HG02610 (cell line): Measurements from ENCODE around the gene ATP6V1C2.
"Not testable (repeated sequence)": the region's sequence is repeated elsewhere in the genome, so short reads cannot be mapped to it uniquely, and the experiment has no call there.

Source experiments
- ATAC-seq: cut with Tn5 transposase; IDR thresholded peaks from one replicate; pipeline ENCODE4 v1.9.1; 2021; ENCODE audit warnings: mild to moderate bottlenecking, moderate library complexity; ENCODE audit not compliant: unreplicated experiment

The ATP6V1C2 gene

DNA sequence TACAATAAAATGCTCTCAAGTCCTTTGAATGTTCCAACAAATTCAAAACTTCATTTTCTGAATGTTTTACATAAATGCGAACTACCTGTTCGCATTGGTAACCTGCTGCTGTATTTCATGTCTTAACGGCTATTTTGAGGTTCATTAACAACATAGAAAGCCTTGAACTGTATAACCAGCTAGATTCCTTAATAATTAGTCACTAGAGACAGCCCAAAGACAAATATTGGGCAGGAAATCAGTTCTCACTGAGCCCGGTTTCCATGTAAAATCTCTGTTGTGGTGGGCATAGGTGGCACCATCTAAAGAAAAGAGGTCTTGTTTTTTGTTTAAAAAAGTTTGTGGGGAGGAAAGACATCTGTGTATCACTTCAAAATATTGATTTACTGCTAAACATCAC is 62.0 kb downstream of the ATP6V1C2 start:
- ATAC-seq: no peak

DNA sequence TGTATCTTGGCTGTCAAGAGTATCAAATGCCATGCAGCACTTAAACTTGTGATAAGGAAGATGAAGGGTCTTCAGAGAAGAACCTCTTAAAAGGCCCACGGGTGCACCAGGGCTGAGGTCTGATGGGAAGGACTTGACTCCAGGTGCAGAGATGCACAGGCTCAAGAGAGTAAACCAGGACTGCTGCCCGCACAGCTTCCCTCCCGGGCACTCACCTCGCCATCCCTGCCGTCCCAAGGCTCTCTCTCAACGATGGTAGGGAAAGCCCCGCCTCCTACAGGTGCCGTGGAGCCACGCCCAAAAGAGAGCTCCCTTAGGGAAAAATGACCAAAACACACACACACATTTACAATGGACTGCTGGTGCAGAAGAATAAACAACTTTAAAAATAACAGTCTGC is 63.3 kb downstream of the ATP6V1C2 start:
- ATAC-seq: no peak

DNA sequence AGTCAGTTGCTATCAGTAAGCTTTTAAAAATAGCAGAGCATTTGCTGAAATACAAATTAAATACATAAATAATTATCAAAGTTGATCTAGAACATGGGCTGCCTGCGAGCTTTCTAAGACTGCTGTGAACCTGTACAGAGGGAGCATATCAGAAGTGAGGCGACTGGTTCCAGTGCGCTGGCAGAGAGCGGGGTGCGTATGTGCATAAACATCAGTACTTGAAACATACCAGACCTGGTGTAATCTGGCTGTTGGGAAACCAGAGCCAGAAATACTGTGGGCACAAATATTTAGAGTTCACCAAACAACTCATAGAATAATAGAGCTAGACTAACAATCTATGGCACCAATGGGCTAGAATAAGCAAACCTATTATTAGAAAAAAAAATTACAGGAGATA is 63.8 kb downstream of the ATP6V1C2 start:
- ATAC-seq: no peak

DNA sequence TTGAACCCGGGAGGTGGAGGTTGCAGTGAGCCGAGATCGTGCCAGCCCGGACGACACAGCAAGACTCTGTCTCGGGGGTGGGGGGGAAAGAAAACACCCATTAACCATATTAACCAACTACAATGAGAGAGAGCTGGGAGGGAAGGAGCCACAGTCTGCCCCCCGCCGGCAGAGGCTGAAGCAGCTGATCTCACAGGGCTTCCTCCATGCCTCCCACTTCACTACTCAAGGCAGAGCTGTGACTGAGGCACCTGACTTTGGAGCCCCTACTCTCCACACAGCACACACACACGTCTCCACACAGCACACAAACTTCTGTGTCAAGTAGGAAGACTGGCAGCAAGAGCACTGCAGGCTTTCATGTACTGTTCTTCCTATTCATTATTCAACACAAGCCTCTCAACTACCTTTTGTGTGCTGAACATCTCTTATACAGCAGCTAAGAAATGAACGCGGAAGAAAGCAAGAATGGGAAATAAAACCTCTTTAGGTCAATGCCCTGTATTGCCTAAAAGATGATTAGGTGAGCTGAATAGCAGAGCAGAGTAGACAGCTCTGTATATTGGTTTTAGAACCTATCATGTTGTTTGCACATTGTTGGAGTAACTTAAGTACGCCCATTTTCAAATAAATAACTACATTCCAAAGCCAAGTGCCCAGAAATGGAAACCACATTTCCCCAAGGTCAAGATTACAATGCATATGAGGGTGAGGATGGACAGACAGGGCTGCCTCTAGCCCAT is 65.0 kb downstream of the ATP6V1C2 start:
- ATAC-seq: no peak

DNA sequence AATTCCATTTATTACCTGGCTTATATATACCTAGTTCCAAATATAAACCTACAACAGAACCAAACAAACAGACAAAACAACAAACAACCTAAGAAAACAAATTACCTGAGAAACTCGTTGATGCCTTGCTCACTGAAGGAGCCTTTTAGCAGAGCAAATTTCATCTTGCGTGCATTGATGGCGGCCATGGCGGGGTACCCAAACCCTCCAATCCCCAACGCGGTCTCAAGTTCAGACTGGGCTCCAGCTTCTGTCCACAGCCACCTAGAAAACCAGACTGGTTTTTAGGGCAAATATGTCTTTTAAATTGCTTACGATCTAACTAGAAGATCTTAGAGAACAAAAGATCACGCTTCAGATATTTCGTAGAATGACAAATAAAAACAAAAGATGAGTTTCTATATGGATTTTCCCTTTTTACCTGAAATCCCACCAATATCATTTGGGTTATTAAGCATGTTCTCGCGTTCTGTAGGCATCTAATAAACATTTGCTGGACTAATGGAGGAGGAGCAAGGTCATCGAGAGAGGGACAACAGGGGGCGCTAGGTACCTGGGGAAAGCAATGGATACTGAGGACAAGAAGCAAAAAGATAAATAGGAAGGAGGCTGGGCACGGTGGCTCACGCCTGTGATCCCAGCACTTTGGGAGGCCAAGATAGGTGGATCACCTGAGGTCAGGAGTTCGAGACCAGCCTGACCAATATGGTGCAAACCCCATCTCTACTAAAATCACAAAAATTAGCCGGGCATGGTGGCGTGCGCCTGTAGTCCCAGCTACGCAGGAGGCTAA is 65.9 kb downstream of the ATP6V1C2 start:
- no peak for ATAC-seq

DNA sequence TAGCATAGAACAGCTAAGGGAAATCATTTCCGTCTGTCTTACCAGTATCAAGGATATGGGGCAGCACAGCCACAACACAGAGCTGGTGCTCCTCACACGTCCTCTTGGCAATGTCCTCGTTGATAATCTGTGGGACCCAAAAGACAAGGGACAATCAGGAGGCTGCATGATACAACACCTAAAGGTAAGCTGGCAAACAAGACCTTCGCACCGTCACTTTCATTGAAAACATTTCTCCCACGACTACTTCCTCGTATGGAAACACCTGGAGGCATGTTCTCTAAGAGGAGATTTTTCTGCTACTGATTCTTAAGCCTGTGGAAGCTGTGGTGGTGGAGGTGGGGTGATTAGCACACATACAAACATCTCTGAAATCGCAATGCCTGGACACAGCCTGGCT is 67.4 kb downstream of the ATP6V1C2 start:
- ATAC-seq: no peak

DNA sequence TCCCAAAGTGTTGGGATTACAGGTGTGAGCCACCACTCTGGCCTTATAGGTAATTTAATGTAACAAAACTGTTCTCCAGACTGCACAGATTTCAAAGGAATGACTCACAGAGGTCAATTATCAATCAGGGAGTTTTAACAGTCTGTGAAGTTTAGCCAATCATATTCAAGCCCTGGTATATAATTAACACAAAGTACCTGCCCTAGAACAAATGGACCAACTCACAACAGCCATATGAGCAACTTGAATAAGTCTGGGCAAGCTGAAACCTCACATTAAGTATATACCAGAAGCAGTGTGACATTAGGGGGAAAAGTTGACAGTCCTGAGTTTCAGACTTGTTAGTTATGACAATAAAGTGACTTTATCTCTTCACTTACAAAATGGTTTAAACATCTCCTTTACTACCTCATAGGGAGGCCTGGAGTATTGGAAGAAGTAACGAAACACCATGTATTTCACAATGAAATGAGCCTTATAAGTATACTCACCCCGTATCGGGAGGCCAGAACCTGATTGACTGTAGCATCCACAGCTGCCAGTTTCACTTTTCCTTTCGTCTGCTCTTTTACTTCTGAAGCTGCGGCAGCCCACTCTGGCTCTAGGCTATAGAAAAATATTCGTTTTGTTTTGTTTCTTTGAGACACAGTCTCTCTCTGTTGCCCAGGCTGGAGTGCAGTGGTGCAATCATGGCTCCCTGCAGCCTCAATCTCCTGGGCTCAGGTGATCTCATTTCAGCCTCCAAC is 69.0 kb downstream of the ATP6V1C2 start:
- peak; percentile 44 for ATAC-seq

DNA sequence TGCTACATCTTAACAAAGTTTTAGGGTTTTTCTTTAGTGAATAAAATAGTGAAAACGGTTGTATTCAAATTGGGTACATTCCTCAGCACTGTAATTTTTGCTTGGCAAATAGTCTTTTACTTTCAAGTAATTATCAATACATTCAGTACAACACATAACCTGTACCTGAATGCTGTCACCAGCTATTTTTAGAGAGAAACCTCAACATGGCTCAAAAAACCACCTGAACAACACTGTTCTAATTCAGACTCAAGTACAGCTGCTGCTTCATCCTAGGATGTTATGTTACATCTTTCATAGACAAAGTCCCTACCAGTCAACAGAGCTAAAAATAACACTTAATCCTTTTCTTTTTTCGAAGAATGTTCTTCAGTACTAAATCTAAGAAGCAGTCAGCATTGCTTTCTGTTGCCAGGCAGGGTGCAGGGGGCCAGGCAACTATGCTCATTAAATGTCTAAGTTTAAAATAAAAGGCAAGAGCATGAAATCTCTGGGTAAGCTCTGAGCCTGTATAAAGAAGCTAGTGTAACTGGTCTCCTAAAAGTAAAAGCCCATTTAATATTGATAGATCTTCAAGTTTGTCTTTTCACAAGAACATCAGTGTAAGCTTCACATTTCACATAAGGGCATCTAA is 70.7 kb downstream of the ATP6V1C2 start:
- peak; percentile 80 for ATAC-seq

DNA sequence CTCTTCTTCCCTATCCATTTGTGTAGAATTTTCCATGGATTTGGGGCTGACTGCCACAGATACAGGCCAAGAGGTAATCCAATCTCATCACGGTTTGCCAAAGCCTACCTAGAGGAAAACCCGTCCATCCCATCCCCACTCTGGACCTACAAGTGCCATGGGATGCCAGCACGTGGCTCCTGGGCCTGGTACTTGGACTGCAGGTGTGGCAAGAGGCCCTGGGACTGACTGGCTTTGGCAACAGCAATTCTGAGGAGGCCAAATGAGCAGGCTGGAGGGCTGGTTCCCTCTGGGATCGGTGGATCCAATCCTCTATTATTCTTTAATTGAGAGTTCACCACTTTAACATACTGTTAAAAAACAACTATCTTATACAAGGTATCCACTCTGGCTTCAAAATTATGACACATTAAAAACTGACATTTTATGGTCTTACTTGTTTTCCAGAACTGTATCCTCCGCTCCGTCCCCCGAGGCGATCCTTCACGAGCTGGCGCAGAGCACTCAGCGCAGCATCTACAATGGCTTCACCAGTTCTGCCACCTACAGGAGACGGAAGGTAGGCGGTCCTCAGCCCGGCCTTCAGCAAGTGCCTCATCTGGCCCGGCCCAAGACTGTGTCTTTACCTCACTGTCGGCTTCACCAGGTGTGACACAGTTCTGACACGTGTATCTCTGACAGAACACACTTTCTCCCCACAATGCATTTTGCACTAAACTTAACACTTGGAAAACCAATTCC is 71.4 kb downstream of the ATP6V1C2 start:
- no peak for ATAC-seq

DNA sequence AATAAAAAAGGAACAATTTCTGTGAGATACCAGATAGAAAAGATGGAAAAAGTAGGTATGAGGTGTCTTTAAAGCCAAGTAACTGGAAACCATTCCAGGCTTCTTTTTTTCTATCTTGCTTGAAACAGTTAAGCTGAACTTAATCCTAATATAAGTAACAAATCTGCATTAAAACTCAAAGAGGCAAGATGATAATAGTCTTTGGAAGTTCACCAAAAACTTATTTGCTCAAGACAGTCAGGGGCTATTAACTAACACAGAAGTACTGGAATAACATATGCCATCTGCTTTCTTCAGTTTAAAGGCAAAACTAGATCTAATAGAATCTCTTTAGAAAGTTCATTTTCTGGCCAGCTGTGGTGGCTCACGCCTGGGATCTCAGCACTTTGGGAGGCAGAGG is 72.4 kb downstream of the ATP6V1C2 start:
- ATAC-seq: no peak

DNA sequence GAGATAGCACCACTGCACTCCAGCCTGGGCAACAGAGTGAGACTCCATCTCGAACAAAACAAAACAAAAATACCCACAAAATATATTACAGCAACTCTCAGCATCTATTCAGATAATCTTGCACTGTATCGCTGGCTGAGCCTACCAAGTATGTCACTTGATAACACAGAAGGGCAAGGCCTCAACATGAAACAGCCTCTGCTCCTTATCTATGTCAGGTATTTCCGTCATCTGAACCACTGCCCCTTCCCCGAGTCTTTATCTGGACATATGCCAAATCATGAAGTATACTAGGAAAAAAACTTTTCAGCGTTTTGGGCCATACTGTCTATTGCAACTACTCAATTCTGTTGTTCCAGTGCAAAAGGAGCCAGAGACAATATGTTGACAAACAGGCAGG is 73.4 kb downstream of the ATP6V1C2 start:
- no peak for ATAC-seq

DNA sequence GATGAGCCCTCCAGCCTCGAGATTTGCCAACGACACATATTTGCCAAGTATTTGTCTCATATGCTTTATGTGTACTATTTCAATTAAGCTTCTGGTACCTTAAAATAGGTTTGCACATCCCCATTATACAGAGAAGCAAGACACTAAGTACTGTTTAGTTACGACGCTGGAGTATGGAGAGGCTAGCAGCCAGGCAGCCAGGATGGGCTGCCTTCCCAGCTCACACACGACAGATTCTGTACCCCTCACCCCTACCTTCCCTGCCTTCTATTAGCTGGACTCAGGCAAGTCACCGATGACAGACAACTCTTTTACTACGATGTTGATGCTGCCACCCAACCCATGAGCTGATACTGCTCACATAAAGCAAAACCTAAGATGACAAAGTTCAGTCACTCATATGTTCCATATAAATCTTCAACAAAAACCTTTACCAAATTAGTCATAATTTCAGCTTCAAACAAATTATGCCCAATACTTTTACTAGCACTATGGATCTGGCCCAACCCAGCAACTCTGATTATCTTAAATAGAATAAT is 74.1 kb downstream of the ATP6V1C2 start:
- ATAC-seq: no peak

DNA sequence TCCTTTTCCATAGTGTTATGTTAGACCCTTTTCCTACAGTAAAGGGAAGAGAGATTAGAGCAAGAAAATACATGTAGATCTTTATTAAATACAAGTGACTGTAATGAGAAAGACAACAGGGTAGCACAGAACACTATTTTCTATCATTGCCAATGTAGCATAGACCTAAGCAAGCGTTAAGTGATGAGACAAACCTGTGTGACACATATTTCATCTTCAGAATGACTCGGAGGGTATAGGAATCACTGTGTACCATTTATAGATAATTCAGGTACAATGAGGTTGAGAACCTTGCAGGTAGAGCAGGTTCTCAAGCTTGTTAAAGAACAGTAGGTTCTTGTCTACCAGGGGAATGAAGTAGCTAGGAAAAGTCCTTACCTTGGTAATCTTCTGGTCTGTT is 75.3 kb downstream of the ATP6V1C2 start:
- no peak for ATAC-seq

DNA sequence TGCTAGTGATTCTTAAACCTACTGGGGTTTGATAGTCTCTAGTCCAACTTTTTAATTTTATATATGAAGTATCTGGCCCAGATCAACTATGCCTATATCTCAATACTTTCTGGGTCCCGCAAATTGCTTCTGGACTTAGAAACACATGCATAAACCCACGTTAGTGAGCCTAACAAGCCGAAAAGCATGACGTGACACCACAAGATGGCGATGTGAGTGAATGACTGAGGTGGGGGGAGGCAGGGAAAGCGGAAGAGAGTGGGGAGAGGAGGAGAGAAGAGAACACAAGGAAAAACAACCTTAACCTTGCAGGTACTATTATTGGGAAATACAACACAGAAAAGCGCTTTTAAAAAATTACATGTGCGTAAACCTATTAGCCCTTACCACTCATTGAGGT is 77.4 kb downstream of the ATP6V1C2 start:
- ATAC-seq: no peak

DNA sequence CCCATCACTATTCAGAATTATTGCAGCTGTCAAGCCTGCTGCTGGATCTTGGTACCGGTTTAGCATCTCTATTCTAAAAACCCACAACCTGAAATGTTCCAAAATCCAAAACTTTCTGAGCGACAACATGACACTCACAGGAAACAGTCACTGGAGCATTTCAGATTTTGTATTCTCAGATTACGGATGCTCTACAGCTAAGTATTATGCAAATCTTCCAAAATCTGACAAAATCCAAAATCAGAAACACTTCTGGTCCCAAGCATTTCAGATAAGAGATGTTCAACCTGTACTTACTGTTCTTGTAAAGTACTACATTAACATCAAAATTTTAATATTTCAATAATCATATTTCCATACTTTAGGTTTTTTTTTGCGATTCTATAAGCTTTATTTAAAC is 78.7 kb downstream of the ATP6V1C2 start:
- no peak for ATAC-seq

DNA sequence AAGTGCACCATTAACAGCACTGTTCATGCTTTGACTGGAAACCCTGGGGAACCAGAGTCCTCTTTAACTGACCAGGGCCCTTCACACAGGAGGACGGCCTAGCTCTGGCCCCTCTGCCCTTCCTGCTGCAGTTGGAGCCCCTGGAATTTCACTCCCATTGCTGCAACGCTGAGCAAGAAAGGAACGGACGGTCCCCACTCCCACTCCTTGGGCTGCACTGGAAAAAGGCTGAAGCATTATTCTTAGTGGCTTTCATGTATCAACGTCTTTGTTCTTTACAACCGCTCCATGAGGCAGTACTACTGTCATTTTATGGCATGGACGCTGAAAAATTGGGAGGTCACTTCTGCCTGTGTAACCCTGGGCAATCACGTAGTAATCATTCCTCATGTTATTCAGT is 81.2 kb downstream of the ATP6V1C2 start:
- ATAC-seq: no peak

DNA sequence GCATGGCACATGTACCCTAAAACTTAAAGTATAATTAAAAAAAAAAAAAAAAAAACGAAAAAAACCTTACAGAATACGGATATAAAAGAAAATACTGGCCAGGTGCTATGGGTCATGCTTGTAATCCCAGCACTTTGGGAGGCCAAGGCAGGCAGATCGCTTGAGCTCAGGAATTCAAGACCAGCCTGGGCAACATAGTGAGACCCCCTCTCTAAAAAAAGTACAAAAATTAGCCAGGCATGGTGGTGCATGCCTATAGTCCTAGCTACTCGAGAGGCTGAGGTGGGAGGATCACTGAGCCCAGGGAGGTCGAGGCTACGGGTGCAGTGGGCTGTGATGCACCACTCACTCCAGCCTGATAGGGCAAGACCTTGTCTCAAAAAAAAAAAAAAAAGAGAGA is 84.6 kb downstream of the ATP6V1C2 start:
- ATAC-seq: not testable (repeated sequence)

DNA sequence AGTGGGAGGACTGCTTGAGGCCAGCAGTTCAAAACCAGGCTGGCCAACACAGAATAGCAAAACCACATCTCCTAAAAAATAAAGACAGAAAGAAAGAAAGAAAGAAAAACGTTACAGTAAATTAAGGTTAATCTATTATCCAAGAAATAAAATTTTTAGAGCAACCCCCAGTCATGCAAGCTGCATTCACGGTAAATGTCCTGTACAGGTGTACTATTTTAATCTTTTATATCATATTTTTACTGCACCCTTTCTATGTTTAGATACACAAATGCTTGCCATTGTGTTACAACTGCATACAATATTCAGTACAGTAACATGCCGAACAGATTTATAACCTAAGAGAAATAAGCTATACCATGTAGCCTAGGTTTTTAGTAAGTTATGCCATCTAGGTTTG is 85.1 kb downstream of the ATP6V1C2 start:
- no peak for ATAC-seq

DNA sequence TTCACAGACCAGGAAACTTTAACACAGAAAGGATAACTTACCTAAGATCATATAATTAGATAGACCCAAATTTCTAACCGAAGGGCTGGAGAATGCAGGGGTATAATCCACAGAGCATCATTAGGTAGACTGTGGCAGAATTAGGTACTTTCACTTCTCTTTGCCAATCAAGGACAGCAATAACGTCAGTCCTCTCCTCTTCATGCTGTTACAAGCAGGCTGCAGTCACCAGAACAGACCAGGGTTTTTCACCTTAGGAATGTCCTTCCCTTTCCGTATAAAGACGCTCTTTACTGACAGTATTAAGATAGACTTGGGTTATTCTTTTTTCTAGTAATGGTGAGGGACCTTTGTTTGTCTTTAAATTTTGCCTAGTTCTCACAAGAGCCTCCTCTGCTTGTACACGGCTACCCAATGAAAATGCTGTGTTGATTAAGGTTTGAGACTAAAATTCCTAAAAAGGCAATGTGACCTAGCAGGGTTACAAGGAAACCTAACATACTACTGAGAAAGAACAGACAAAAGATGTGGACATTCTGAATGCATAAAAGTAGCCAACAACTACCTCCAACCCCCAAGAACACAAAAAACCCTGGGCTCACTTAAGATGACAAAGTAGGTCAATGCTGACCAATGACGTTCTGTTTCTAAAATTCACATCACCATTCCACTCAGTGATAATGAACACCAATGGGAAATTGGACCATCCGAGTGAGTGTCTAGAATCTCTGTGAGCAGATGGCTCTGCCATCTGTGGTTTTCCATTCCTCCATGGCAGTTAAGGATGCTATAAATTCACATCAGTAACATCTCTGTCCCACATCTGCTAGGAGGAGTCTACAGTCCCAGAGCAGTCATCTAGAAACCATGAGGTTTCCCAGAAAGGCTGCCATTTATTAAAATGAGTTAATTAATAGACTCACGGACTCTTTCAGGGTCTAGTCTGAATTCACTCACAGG is 89.1 kb downstream of the ATP6V1C2 start:
- peak; percentile 53 for ATAC-seq
